Fibroblast of the conjunctiva (primary cell): ENCODE results near the gene NFE2.

Source experiments
- DNase-seq: peaks from one replicate; pipeline ENCODE4 v3.0.0-alpha.2; 2010; ENCODE audit warnings: low read depth

NFE2 gene

DNA sequence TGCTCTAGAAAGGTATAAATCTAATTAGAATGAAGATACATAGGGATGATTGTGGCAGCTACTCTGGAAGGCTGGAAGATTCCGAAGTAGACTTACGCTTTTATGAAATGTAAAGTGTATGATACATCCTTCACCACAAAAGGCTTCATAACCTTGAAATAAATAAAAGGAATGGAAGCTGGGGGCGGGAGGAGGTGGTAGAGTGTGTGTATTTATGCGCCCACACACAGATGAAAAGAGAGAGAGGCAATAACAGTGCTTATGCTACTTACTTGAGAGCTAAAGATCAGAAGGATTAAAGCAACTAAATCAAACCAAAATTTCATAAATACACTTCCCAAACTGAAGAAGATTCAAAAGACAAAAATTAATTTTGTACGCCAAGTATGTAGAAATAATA, 51.3 kb downstream of the NFE2 start:
- no peak for DNase-seq

- DNase-seq, result no peak
Observed at GRCh38 chr12:54246011-54246641, 54.7 kb downstream of the NFE2 start.
